Activated B cell treated with CpG ODN at 0.5 μM for 24 hours (primary cell): ENCODE measurements around the gene SLC40A1. TPM values are rescaled to one million over a fixed set of nuclear protein-coding genes. Genes with fewer than 3 reads are reported as not detected.

Source experiments
- ATAC-seq: fragments of 200-7000 bp; cut with Tn5 transposase; one replicate; pipeline ENCODE4 v1.10.0; 2021; ENCODE audit warnings: low read depth, mild to moderate bottlenecking, moderate library complexity
- CTCF ChIA-PET: fragments of 350-600 bp; sonication (Branson Sonifier 250); formaldehyde crosslinking; loops from one replicate; lab custom pipeline; 2021; ENCODE audit warnings: antibody characterized with exemption; lab: Charles Lee
- POLR2A ChIA-PET: fragments of 350-600 bp; sonication (Branson Sonifier 250); formaldehyde crosslinking; loops from one replicate; lab custom pipeline; 2021; ENCODE audit warnings: antibody characterized with exemption; lab: Charles Lee
- DNase-seq: peaks from one replicate; pipeline ENCODE4 v3.0.0; 2022
- H3K27ac Mint-ChIP-seq: one replicate; pipeline ENCODE4 v1.8.0; 2020; ENCODE audit warnings: mixed read lengths
- H3K27me3 Mint-ChIP-seq: one replicate; pipeline ENCODE4 v1.8.0; 2021; ENCODE audit warnings: mixed read lengths
- H3K36me3 Mint-ChIP-seq: one replicate; pipeline ENCODE4 v1.8.0; 2021; ENCODE audit warnings: low read depth, mixed read lengths
- H3K4me1 Mint-ChIP-seq: one replicate; pipeline ENCODE4 v1.8.0; 2021; ENCODE audit warnings: mixed read lengths
- H3K4me3 Mint-ChIP-seq: one replicate; pipeline ENCODE4 v1.8.0; 2020; ENCODE audit warnings: mild to moderate bottlenecking, mixed read lengths
- H3K9me3 Mint-ChIP-seq: one replicate; pipeline ENCODE4 v1.8.0; 2020; ENCODE audit warnings: mixed read lengths
- CTCF ChIP-seq: fragments of 200-600 bp; IDR thresholded peaks from one replicate; pipeline ENCODE4 v1.8.0; 2022; ENCODE audit warnings: antibody characterized with exemption, mild to moderate bottlenecking
- intact Hi-C: fragments of 100-400 bp; cut with micrococcal nuclease; formaldehyde crosslinking; loops from one replicate; pipeline ENCODE4 v1.15.1; 2024
- total RNA-seq: library from RNA; stranded (reverse); gene quantifications from 2 replicates; pipeline ENCODE4 v1.2.3, GENCODE V29; 2022

Gene SLC40A1
- total RNA-seq, 1 donor from 2014 or later: 0.20 TPM

- no peak for ATAC-seq
- POLR2A ChIA-PET: no interaction called here
- no peak overlapping the region for H3K27ac Mint-ChIP-seq
- CTCF ChIA-PET: no interaction called here
- no peaks in the 10 kb centered on the region for H3K9me3 Mint-ChIP-seq
- TF ChIP-seq CTCF: no peak
- H3K27me3 Mint-ChIP-seq: peaks cover 4% of the 10 kb centered on the region
- intact Hi-C loops: no loop called here
- no peak overlapping the region for H3K4me3 Mint-ChIP-seq
- DNase-seq: no peak
- no peaks in the 10 kb centered on the region for H3K36me3 Mint-ChIP-seq
- H3K4me1 Mint-ChIP-seq: no peaks in the 10 kb centered on the region
These were observed 58.0 kb downstream of the SLC40A1 start for GRCh38 chr2:189522435-189523151.

GRCh38 chr2:189521699-189522434 lies 58.7 kb downstream of the SLC40A1 start:
- no peak for TF ChIP-seq CTCF
- Mint-ChIP-seq H3K36me3 (no peaks in the 10 kb centered on the region), H3K4me1 (no peaks in the 10 kb centered on the region), H3K9me3 (no peaks in the 10 kb centered on the region), H3K27me3 (peaks cover 4% of the 10 kb centered on the region), H3K27ac (no peak overlapping the region), H3K4me3 (no peak overlapping the region)
- intact Hi-C loops: no loop called here
- ChIA-PET CTCF (no interaction called here), POLR2A (no interaction called here)
- ATAC-seq: no peak
- DNase-seq: no peak

- DNase-seq: no peak
- ATAC-seq: no peak
- Mint-ChIP-seq H3K9me3 (no peaks in the 10 kb centered on the region), H3K27ac (no peak overlapping the region), H3K4me1 (no peaks in the 10 kb centered on the region), H3K4me3 (no peak overlapping the region), H3K27me3 (peaks cover 2% of the 10 kb centered on the region), H3K36me3 (no peaks in the 10 kb centered on the region)
- POLR2A ChIA-PET: no interaction called here
- TF ChIP-seq CTCF: no peak
- intact Hi-C loops: no loop called here
- CTCF ChIA-PET: no interaction called here
These were observed 60.8 kb downstream of the SLC40A1 start for GRCh38 chr2:189519631-189520387.

- no peak for ATAC-seq
- ChIA-PET CTCF (no interaction called here), POLR2A (no interaction called here)
- H3K27me3 Mint-ChIP-seq: peaks cover 5% of the 10 kb centered on the region
- H3K36me3 Mint-ChIP-seq: no peaks in the 10 kb centered on the region
- TF ChIP-seq CTCF: no peak
- no peak overlapping the region for H3K4me3 Mint-ChIP-seq
- intact Hi-C loops: no loop called here
- no peaks in the 10 kb centered on the region for H3K9me3 Mint-ChIP-seq
- DNase-seq: no peak
- no peaks in the 10 kb centered on the region for H3K4me1 Mint-ChIP-seq
- no peak overlapping the region for H3K27ac Mint-ChIP-seq
These were observed 62.6 kb downstream of the SLC40A1 start for GRCh38 chr2:189517847-189518535.
